ENCODE data around the gene CEP170.

The CEP170 gene

GRCh38 chr1:243293941-243294722, 39.1 kb upstream of the CEP170 start:
- TF ChIP-seq CTCF (IDR thresholded peaks at IDR 0.05): no peak
- Histone ChIP-seq H2AFZ (no peak overlapping the region), H3K4me2 (ENCODE audit: low read length) (no peak overlapping the region), H3K27me3 (ENCODE audit: control insufficient read depth, insufficient read depth, low read length) (no peaks in the 10 kb centered on the region), H3K79me2 (no peaks in the 10 kb centered on the region), H3K36me3 (ENCODE audit: control insufficient read depth, insufficient read depth, low read length) (no peaks in the 10 kb centered on the region), H3K9ac (no peak overlapping the region), H3K9me3 (ENCODE audit: control insufficient read depth, low read length) (no peaks in the 10 kb centered on the region), H3K4me3 (ENCODE audit: low read depth, low read length) (no peak overlapping the region), H3K4me1 (no peaks in the 10 kb centered on the region), H3K27ac (no peak overlapping the region)

GRCh38 chr1:243292117-243292516, 37.0 kb upstream of the CEP170 start:
- Histone ChIP-seq H3K79me2 (no peaks in the 10 kb centered on the region), H2AFZ (no peak overlapping the region), H3K36me3 (ENCODE audit: control insufficient read depth, insufficient read depth, low read length) (no peaks in the 10 kb centered on the region), H3K9me3 (ENCODE audit: control insufficient read depth, low read length) (no peaks in the 10 kb centered on the region), H3K4me2 (ENCODE audit: low read length) (no peak overlapping the region), H3K27ac (no peak overlapping the region), H3K4me3 (ENCODE audit: low read depth, low read length) (no peak overlapping the region), H3K27me3 (ENCODE audit: control insufficient read depth, insufficient read depth, low read length) (no peaks in the 10 kb centered on the region), H3K9ac (no peak overlapping the region), H3K4me1 (no peaks in the 10 kb centered on the region)
- no peak for TF ChIP-seq CTCF (IDR thresholded peaks at IDR 0.05)

GRCh38 chr1:243291292-243291691, 36.2 kb upstream of the CEP170 start:
- TF ChIP-seq CTCF (IDR thresholded peaks at IDR 0.05): no peak
- no peaks in the 10 kb centered on the region for H3K27me3 ChIP-seq (ENCODE audit: control insufficient read depth, insufficient read depth, low read length)
- H3K27ac ChIP-seq: no peak overlapping the region
- no peaks in the 10 kb centered on the region for H3K4me1 ChIP-seq
- no peaks in the 10 kb centered on the region for H3K9me3 ChIP-seq (ENCODE audit: control insufficient read depth, low read length)
- H3K4me3 ChIP-seq (ENCODE audit: low read depth, low read length): no peak overlapping the region
- no peak overlapping the region for H2AFZ ChIP-seq
- H3K4me2 ChIP-seq (ENCODE audit: low read length): no peak overlapping the region
- H3K36me3 ChIP-seq (ENCODE audit: control insufficient read depth, insufficient read depth, low read length): no peaks in the 10 kb centered on the region
- H3K9ac ChIP-seq: no peak overlapping the region
- H3K79me2 ChIP-seq: no peaks in the 10 kb centered on the region

GRCh38 chr1:243288062-243288461, 33.0 kb upstream of the CEP170 start:
- H3K9me3 ChIP-seq (ENCODE audit: control insufficient read depth, low read length): no peaks in the 10 kb centered on the region
- H2AFZ ChIP-seq: no peak overlapping the region
- H3K9ac ChIP-seq: no peak overlapping the region
- peaks cover 2% of the 10 kb centered on the region for H3K79me2 ChIP-seq
- no peaks in the 10 kb centered on the region for H3K27me3 ChIP-seq (ENCODE audit: control insufficient read depth, insufficient read depth, low read length)
- H3K4me1 ChIP-seq: no peaks in the 10 kb centered on the region
- no peak overlapping the region for H3K4me3 ChIP-seq (ENCODE audit: low read depth, low read length)
- no peak for TF ChIP-seq CTCF (IDR thresholded peaks at IDR 0.05)
- H3K4me2 ChIP-seq (ENCODE audit: low read length): no peak overlapping the region
- H3K27ac ChIP-seq: no peak overlapping the region
- no peaks in the 10 kb centered on the region for H3K36me3 ChIP-seq (ENCODE audit: control insufficient read depth, insufficient read depth, low read length)

GRCh38 chr1:243287652-243288051, 32.6 kb upstream of the CEP170 start:
- no peaks in the 10 kb centered on the region for H3K9me3 ChIP-seq (ENCODE audit: control insufficient read depth, low read length)
- no peak for TF ChIP-seq CTCF (IDR thresholded peaks at IDR 0.05)
- no peaks in the 10 kb centered on the region for H3K27me3 ChIP-seq (ENCODE audit: control insufficient read depth, insufficient read depth, low read length)
- H2AFZ ChIP-seq: no peak overlapping the region
- H3K4me1 ChIP-seq: no peaks in the 10 kb centered on the region
- no peak overlapping the region for H3K27ac ChIP-seq
- H3K9ac ChIP-seq: no peak overlapping the region
- peaks cover 2% of the 10 kb centered on the region for H3K79me2 ChIP-seq
- no peaks in the 10 kb centered on the region for H3K36me3 ChIP-seq (ENCODE audit: control insufficient read depth, insufficient read depth, low read length)
- H3K4me2 ChIP-seq (ENCODE audit: low read length): no peak overlapping the region
- no peak overlapping the region for H3K4me3 ChIP-seq (ENCODE audit: low read depth, low read length)
